Measurements from ENCODE around the gene PRKAG2.

GRCh38 chr7:151800861-151801260 lies 76.1 kb downstream of the PRKAG2 start:
- TF ChIP-seq EZH2 (IDR thresholded peaks at IDR 0.05), result no peak
- no peak for TF ChIP-seq POLR2AphosphoS5 (IDR thresholded peaks at IDR 0.05; ENCODE audit: borderline replicate concordance, low read depth, low read length)

All from SK-N-MC (cell line).